A549 (cell line): ENCODE results near the gene CPSF2.

Experiments used
- BHLHE40 ChIP-seq: IDR thresholded peaks from 2 replicates; pipeline ENCODE4 v1.6.1; 2012; ENCODE audit warnings: low read depth, low read length, inconsistent platforms
- CHD4 ChIP-seq: fragments of 200-600 bp; sonication (generic); IDR thresholded peaks from 2 replicates; pipeline ENCODE4 v1.6.1; 2016; ENCODE audit warnings: antibody characterized with exemption, mild to moderate bottlenecking, borderline replicate concordance
- CTCF ChIP-seq: fragments of >200 bp; sonication (Bioruptor Twin); formaldehyde crosslinking; IDR thresholded peaks from 3 replicates; pipeline ENCODE4 v1.5.1; 2016
- JUN ChIP-seq, 2 experiments: fragments of >200 bp; sonication (Bioruptor Twin); formaldehyde crosslinking; IDR thresholded peaks; 2 replicates in 1 of 2; 3 replicates in 1 of 2; pipeline ENCODE4 v1.6.1; 2016 to 2017
- POLR2A ChIP-seq: IDR thresholded peaks from 2 replicates; pipeline ENCODE4 v1.6.1; 2012; ENCODE audit warnings: mild to moderate bottlenecking, low read length
- RAD21 ChIP-seq, 2 experiments: fragments of >200 bp in 1 of 2; sonication (Bioruptor Twin) in 1 of 2; formaldehyde crosslinking in 1 of 2; IDR thresholded peaks in 1 of 2; conservative IDR thresholded peaks in 1 of 2; 2 replicates in 1 of 2; 3 replicates in 1 of 2; pipeline ENCODE4 v1.6.1; 2012 to 2018; ENCODE audit warnings: inconsistent platforms in 1 of 2
- TF ChIP-seq, protein P1 (sequence below): IDR thresholded peaks from 2 replicates; pipeline ENCODE4 v1.6.1; 2012

DNA sequence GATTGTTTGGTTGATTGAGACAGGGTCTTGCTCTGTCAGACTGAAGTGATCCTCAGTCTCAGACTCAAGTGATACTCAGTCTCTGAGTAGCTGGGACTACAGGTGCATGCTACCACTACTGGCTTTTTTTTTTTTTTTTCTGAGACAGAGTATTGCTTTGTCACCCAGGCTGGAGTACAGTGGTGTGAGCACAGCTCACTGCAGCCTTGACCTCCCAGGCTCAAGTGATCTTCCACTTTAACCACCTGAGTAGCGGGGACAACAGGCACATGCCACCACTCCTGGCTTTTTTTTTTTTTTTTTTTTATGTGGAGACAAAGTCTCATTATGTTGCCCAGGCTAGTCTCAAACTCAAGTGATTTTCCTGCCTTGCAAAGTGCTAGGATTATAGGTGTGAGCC is 31.8 kb downstream of the CPSF2 start:
- TF ChIP-seq, protein P1, sequence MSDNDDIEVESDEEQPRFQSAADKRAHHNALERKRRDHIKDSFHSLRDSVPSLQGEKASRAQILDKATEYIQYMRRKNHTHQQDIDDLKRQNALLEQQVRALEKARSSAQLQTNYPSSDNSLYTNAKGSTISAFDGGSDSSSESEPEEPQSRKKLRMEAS = no peak
- TF ChIP-seq CTCF = no peak
- TF ChIP-seq POLR2A = no peak
- TF ChIP-seq BHLHE40 = no peak
- TF ChIP-seq CHD4 = no peak
- TF ChIP-seq JUN (IDR thresholded peaks at IDR 0.05) = no peak
- no peak for TF ChIP-seq RAD21 (conservative IDR thresholded peaks at IDR 0.05 in 1 of 2, IDR thresholded peaks at IDR 0.05 in 1 of 2)
